ACC112 (cell line): ENCODE measurements around the gene SEBOX.

Experiments
- H2AFZ ChIP-seq: fragments of 200-600 bp; sonication (generic); one replicate; pipeline ENCODE4 v1.6.0; 2017; ENCODE audit warnings: antibody characterized with exemption, low read length; ENCODE audit not compliant: unreplicated experiment
- H3K27ac ChIP-seq: fragments of 200-600 bp; sonication (generic); 2 replicates; pipeline ENCODE4 v1.5.1; 2014; ENCODE audit warnings: low read depth, mild to moderate bottlenecking, antibody characterized with exemption, low read length, moderate library complexity
- H3K27me3 ChIP-seq: fragments of 200-600 bp; sonication (generic); 2 replicates; pipeline ENCODE4 v1.6.1; 2014; ENCODE audit warnings: mild to moderate bottlenecking, antibody characterized with exemption, low read length, moderate library complexity, mixed read lengths; ENCODE audit not compliant: insufficient read depth
- H3K36me3 ChIP-seq: fragments of 200-600 bp; sonication (generic); 2 replicates; pipeline ENCODE4 v1.6.1; 2016; ENCODE audit warnings: mild to moderate bottlenecking, antibody characterized with exemption, low read length, moderate library complexity, mixed read lengths; ENCODE audit not compliant: insufficient read depth
- H3K4me1 ChIP-seq: fragments of 200-600 bp; sonication (generic); one replicate; pipeline ENCODE4 v1.6.1; 2016; ENCODE audit warnings: low read length, mixed read lengths; ENCODE audit not compliant: insufficient read depth, unreplicated experiment, control insufficient read depth
- H3K4me3 ChIP-seq: fragments of 200-600 bp; sonication (generic); 2 replicates; pipeline ENCODE4 v1.5.1; 2014; ENCODE audit warnings: mild to moderate bottlenecking, low read depth, low read length
- H3K79me2 ChIP-seq: fragments of 200-600 bp; sonication (generic); one replicate; pipeline ENCODE4 v1.6.0; 2016; ENCODE audit warnings: low read length; ENCODE audit not compliant: control insufficient read depth, unreplicated experiment, insufficient read depth

The SEBOX gene

GRCh38 chr17:28402844-28403243 is 37.8 kb upstream of the SEBOX start:
- no peaks in the 10 kb centered on the region for H3K27me3 ChIP-seq

GRCh38 chr17:28402224-28402630 is 37.2 kb upstream of the SEBOX start:
- H3K4me1 ChIP-seq: peaks cover 19% of the 10 kb centered on the region
- no peak overlapping the region for H3K27ac ChIP-seq
- no peaks in the 10 kb centered on the region for H3K27me3 ChIP-seq
- no peaks in the 10 kb centered on the region for H3K79me2 ChIP-seq
- no peak overlapping the region for H3K4me3 ChIP-seq
- no peak overlapping the region for H2AFZ ChIP-seq
- H3K36me3 ChIP-seq: no peaks in the 10 kb centered on the region

More at GRCh38 chr17:28402844-28403243, 37.8 kb upstream of the SEBOX start:
- Histone ChIP-seq H2AFZ (no peak overlapping the region), H3K27ac (no peak overlapping the region), H3K4me1 (peaks cover 19% of the 10 kb centered on the region), H3K79me2 (no peaks in the 10 kb centered on the region), H3K4me3 (no peak overlapping the region), H3K36me3 (no peaks in the 10 kb centered on the region)

GRCh38 chr17:28399808-28400207 is 34.8 kb upstream of the SEBOX start:
- Histone ChIP-seq H3K27me3 (no peaks in the 10 kb centered on the region), H2AFZ (no peak overlapping the region), H3K27ac (no peak overlapping the region)

GRCh38 chr17:28398280-28398981 is 33.4 kb upstream of the SEBOX start:
- Histone ChIP-seq H3K27me3 (no peaks in the 10 kb centered on the region), H2AFZ (no peak overlapping the region), H3K27ac (no peak overlapping the region), H3K4me3 (no peak overlapping the region), H3K36me3 (no peaks in the 10 kb centered on the region), H3K4me1 (peaks cover 19% of the 10 kb centered on the region), H3K79me2 (no peaks in the 10 kb centered on the region)

More at GRCh38 chr17:28399808-28400207, 34.8 kb upstream of the SEBOX start:
- H3K36me3 ChIP-seq: no peaks in the 10 kb centered on the region
- H3K79me2 ChIP-seq: no peaks in the 10 kb centered on the region
- H3K4me1 ChIP-seq: peaks cover 16% of the 10 kb centered on the region
- no peak overlapping the region for H3K4me3 ChIP-seq

- H3K27me3 ChIP-seq: no peaks in the 10 kb centered on the region
- no peak overlapping the region for H3K27ac ChIP-seq
- H3K4me3 ChIP-seq: no peak overlapping the region
- H3K79me2 ChIP-seq: no peaks in the 10 kb centered on the region
- H2AFZ ChIP-seq: no peak overlapping the region
- peaks cover 19% of the 10 kb centered on the region for H3K4me1 ChIP-seq
- no peaks in the 10 kb centered on the region for H3K36me3 ChIP-seq
Measured at GRCh38 chr17:28397687-28398279, 32.8 kb upstream of the SEBOX start.

GRCh38 chr17:28397275-28397674 is 32.3 kb upstream of the SEBOX start:
- H3K4me3 ChIP-seq: no peak overlapping the region
- no peaks in the 10 kb centered on the region for H3K27me3 ChIP-seq
- no peak overlapping the region for H3K27ac ChIP-seq
- no peaks in the 10 kb centered on the region for H3K79me2 ChIP-seq
- no peaks in the 10 kb centered on the region for H3K36me3 ChIP-seq
- no peak overlapping the region for H2AFZ ChIP-seq
- peaks cover 19% of the 10 kb centered on the region for H3K4me1 ChIP-seq

GRCh38 chr17:28396635-28397239 is 31.7 kb upstream of the SEBOX start:
- Histone ChIP-seq H3K36me3 (no peaks in the 10 kb centered on the region), H2AFZ (no peak overlapping the region), H3K4me3 (no peak overlapping the region), H3K79me2 (no peaks in the 10 kb centered on the region), H3K4me1 (peaks cover 19% of the 10 kb centered on the region), H3K27ac (no peak overlapping the region), H3K27me3 (no peaks in the 10 kb centered on the region)

- H3K4me3 ChIP-seq: no peak overlapping the region
- H3K36me3 ChIP-seq: peaks cover 2% of the 10 kb centered on the region; the same call in 1 of the 2 replicates
- H3K4me1 ChIP-seq: peaks cover 19% of the 10 kb centered on the region
- H3K79me2 ChIP-seq: no peaks in the 10 kb centered on the region
- H2AFZ ChIP-seq: no peak overlapping the region
- no peaks in the 10 kb centered on the region for H3K27me3 ChIP-seq
- H3K27ac ChIP-seq: no peak overlapping the region
Measured at GRCh38 chr17:28395968-28396367, 31.0 kb upstream of the SEBOX start.

- H2AFZ ChIP-seq: no peak overlapping the region
- H3K36me3 ChIP-seq: peaks cover 6% of the 10 kb centered on the region; the same call in 1 of the 2 replicates
- H3K27ac ChIP-seq: no peak overlapping the region
- H3K27me3 ChIP-seq: no peaks in the 10 kb centered on the region
- no peak overlapping the region for H3K4me3 ChIP-seq
- H3K79me2 ChIP-seq: no peaks in the 10 kb centered on the region
- H3K4me1 ChIP-seq: peaks cover 19% of the 10 kb centered on the region
Measured at GRCh38 chr17:28395426-28395825, 30.4 kb upstream of the SEBOX start.

- Histone ChIP-seq H2AFZ (no peak overlapping the region), H3K4me3 (no peak overlapping the region), H3K79me2 (no peaks in the 10 kb centered on the region), H3K27me3 (no peaks in the 10 kb centered on the region), H3K36me3 (peaks cover 6% of the 10 kb centered on the region; the same call in 1 of the 2 replicates), H3K27ac (no peak overlapping the region), H3K4me1 (peaks cover 19% of the 10 kb centered on the region)
Measured at GRCh38 chr17:28394337-28395116, 29.5 kb upstream of the SEBOX start.
